Left lung (tissue), 10 donors: ENCODE measurements around the gene OR2G3. TPM values are rescaled to one million over a fixed set of nuclear protein-coding genes. Genes with fewer than 3 reads are reported as not detected.

Source experiments
- ATAC-seq: fragments of 200-7000 bp; cut with Tn5 transposase; one replicate; pipeline ENCODE4 v1.9.1; 2020; ENCODE audit warnings: moderate library complexity
- DNase-seq, 4 donors: peaks; one replicate each; pipeline ENCODE4 v3.0.0-alpha.2; 2013 to 2020
- H3K27ac ChIP-seq, 2 donors: fragments of 200-600 bp; sonication (generic) in 1 of 2; one replicate each; pipeline versions ENCODE4 v1.5.0 to v1.8.0; 2020 to 2021
- H3K27me3 ChIP-seq, 2 donors: fragments of 200-600 bp; sonication (generic) in 1 of 2; one replicate each; pipeline versions ENCODE4 v1.5.0 to v1.8.0; 2020 to 2021
- H3K36me3 ChIP-seq, 2 donors: fragments of 200-600 bp; sonication (generic) in 1 of 2; one replicate each; pipeline versions ENCODE4 v1.5.0 to v1.8.0; 2020 to 2021
- H3K4me1 ChIP-seq, 2 donors: fragments of 200-600 bp; one replicate each; pipeline ENCODE4 v1.8.0; 2021
- H3K4me3 ChIP-seq, 2 donors: fragments of 200-600 bp; sonication (generic) in 1 of 2; one replicate each; pipeline versions ENCODE4 v1.5.0 to v1.8.0; 2020 to 2021; ENCODE audit warnings: mild to moderate bottlenecking in 1 of 2
- H3K9me3 ChIP-seq, 2 donors: fragments of 200-600 bp; sonication (generic) in 1 of 2; one replicate each; pipeline versions ENCODE4 v1.5.0 to v1.8.0; 2020 to 2021
- CTCF ChIP-seq, 2 donors: fragments of 200-600 bp; sonication (generic) in 1 of 2; IDR thresholded peaks; one replicate each; pipeline versions ENCODE4 v1.5.0 to v1.8.0; 2021; ENCODE audit warnings: antibody characterized with exemption in 2 of 2
- intact Hi-C, 2 donors: fragments of 100-400 bp; cut with DNase I; formaldehyde crosslinking; loops; one replicate each; pipeline versions ENCODE4 v1.11.2 to v1.14.2; 2022
- polyA plus RNA-seq, 6 donors: library from polyadenylated mRNA; unstranded; fragments of 120-200 nt; gene quantifications; one replicate each; pipeline ENCODE4 v1.2.1, GENCODE V29; 2013; ENCODE audit not compliant: insufficient read length in 6 of 6
- total RNA-seq, 2 donors: library from RNA; stranded (reverse); fragmentation: NEBNext Ultra II Directional; extraction: Animal tissue kit (Norgen Biotek cat#: 25700); gene quantifications; one replicate each; pipeline ENCODE4 v1.2.1, GENCODE V29; 2021
- donor health status: DM: no; HTN: yes; CAD: no.
- donor health status: DM: no; HTN: no; CAD: no.

The OR2G3 gene
- total and polyA plus RNA-seq, 8 donors = not detected

- ATAC-seq = no peak
- Histone ChIP-seq H3K36me3 (no peaks in the 10 kb centered on the region), H3K27ac (no peak overlapping the region), H3K9me3 (peaks cover 0 to 4% of the 10 kb centered on the region in 2 donors), H3K4me3 (no peak overlapping the region), H3K4me1 (no peaks in the 10 kb centered on the region), H3K27me3 (peaks cover 0 to 16% of the 10 kb centered on the region in 2 donors)
- intact Hi-C loops = no loop called here
- DNase-seq = no peak
- TF ChIP-seq CTCF (IDR thresholded peaks at IDR 0.05) = no peak
Measured at GRCh38 chr1:247642742-247643141, 37.4 kb downstream of the OR2G3 start.

- DNase-seq (no peak), ATAC-seq (no peak)
- no peak for TF ChIP-seq CTCF (IDR thresholded peaks at IDR 0.05)
- Histone ChIP-seq H3K4me1 (no peaks in the 10 kb centered on the region), H3K9me3 (no peaks in the 10 kb centered on the region), H3K36me3 (no peaks in the 10 kb centered on the region), H3K4me3 (no peak overlapping the region), H3K27ac (no peak overlapping the region), H3K27me3 (no peaks in the 10 kb centered on the region)
- intact Hi-C loops = no loop called here
Measured at GRCh38 chr1:247646867-247647266, 41.5 kb downstream of the OR2G3 start.

- ATAC-seq = no peak
- H3K27ac ChIP-seq = no peak overlapping the region
- H3K9me3 ChIP-seq = no peaks in the 10 kb centered on the region
- no peaks in the 10 kb centered on the region for H3K4me1 ChIP-seq
- intact Hi-C loops = no loop called here
- no peaks in the 10 kb centered on the region for H3K27me3 ChIP-seq
- no peak for TF ChIP-seq CTCF (IDR thresholded peaks at IDR 0.05)
- DNase-seq = no peak
- no peaks in the 10 kb centered on the region for H3K36me3 ChIP-seq
- H3K4me3 ChIP-seq = no peak overlapping the region
Measured at GRCh38 chr1:247647864-247648263, 42.5 kb downstream of the OR2G3 start.

GRCh38 chr1:247653040-247653439, 47.7 kb downstream of the OR2G3 start:
- Histone ChIP-seq H3K4me1 (no peaks in the 10 kb centered on the region), H3K4me3 (no peak overlapping the region), H3K36me3 (no peaks in the 10 kb centered on the region), H3K27me3 (no peaks in the 10 kb centered on the region), H3K27ac (no peak overlapping the region), H3K9me3 (no peaks in the 10 kb centered on the region)
- no peak for TF ChIP-seq CTCF (IDR thresholded peaks at IDR 0.05)
- intact Hi-C loops = no loop called here
- DNase-seq (no peak), ATAC-seq (no peak)

Other genes starting within 250 kb of the OR2G3 start
- gene NLRP3, start 189.4 kb upstream of the OR2G3 start, total RNA-seq = 1 to 10 TPM; 2.0 to 6.6 TPM
- 1 to 10 TPM in 4 of 6 donors, under 1 TPM in 2; 0.81 to 1.9 (median 1.2) TPM for gene NLRP3, start 189.4 kb upstream of the OR2G3 start, polyA plus RNA-seq
- not detected for gene OR2B11, start 147.5 kb upstream of the OR2G3 start, total RNA-seq
- under 1 TPM; 0.04 to 0.10 (median 0.05) TPM for gene OR2B11, start 147.5 kb upstream of the OR2G3 start, polyA plus RNA-seq
- gene OR2C3, start 69.1 kb upstream of the OR2G3 start, total RNA-seq = not detected
- under 1 TPM; 0.03 to 0.09 (median 0.04) TPM for gene OR2C3, start 69.1 kb upstream of the OR2G3 start, polyA plus RNA-seq
- gene GCSAML, start 56.5 kb upstream of the OR2G3 start, total RNA-seq = under 1 TPM; 0.32 to 0.84 TPM
- gene GCSAML, start 56.5 kb upstream of the OR2G3 start, polyA plus RNA-seq = under 1 TPM; 0.17 to 0.58 (median 0.34) TPM
- gene OR2G2, start 17.2 kb upstream of the OR2G3 start, total RNA-seq = not detected
- gene OR2G2, start 17.2 kb upstream of the OR2G3 start, polyA plus RNA-seq = not detected
- gene OR13G1, start 74.2 kb downstream of the OR2G3 start, total RNA-seq = not detected
- not detected for gene OR13G1, start 74.2 kb downstream of the OR2G3 start, polyA plus RNA-seq
- gene OR6F1, start 111.1 kb downstream of the OR2G3 start, total RNA-seq = not detected
- gene OR6F1, start 111.1 kb downstream of the OR2G3 start, polyA plus RNA-seq = not detected
- gene OR14K1, start 133.0 kb downstream of the OR2G3 start, total RNA-seq = not detected
- gene OR14K1, start 133.0 kb downstream of the OR2G3 start, polyA plus RNA-seq = not detected
- not detected for gene OR14A2, start 142.6 kb downstream of the OR2G3 start, total RNA-seq
- not detected for gene OR14A2, start 142.6 kb downstream of the OR2G3 start, polyA plus RNA-seq
- not detected for gene OR1C1, start 155.0 kb downstream of the OR2G3 start, total RNA-seq
- under 1 TPM in 2 of 6 donors, not detected in 4; 0.04 to 0.15 TPM for gene OR1C1, start 155.0 kb downstream of the OR2G3 start, polyA plus RNA-seq
- gene OR14A16, start 218.5 kb downstream of the OR2G3 start, total RNA-seq = not detected
- not detected for gene OR14A16, start 218.5 kb downstream of the OR2G3 start, polyA plus RNA-seq
- gene OR11L1, start 236.3 kb downstream of the OR2G3 start, total RNA-seq = not detected
- not detected for gene OR11L1, start 236.3 kb downstream of the OR2G3 start, polyA plus RNA-seq